GM04504 (cell line): ENCODE measurements around the gene SYTL5.

Experiments
- DNase-seq: peaks from one replicate; pipeline ENCODE4 v3.0.0-alpha.2; 2012; ENCODE audit warnings: low read depth

SYTL5 gene

GRCh38 chrX:38138900-38139299 is 132.5 kb downstream of the SYTL5 start:
- no peak for DNase-seq

DNA sequence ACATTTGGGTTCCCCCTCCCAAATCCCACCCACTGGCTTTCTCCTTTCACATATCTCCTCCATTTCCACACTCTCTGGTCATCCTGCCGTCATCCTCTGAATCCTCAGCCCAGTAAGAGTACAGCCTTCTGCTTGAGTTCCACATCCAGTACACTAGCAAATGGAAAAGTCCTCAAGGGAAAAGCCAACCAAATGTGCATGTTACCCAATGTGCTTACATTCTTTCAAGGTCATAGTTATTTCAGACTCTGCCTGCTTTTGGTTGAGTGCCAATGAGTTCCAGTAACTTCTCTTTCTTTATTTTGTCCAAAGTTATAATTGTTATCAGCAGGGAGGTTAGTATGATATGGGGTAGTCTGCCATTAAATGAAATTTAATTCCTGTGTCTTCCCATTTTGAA is 136.3 kb downstream of the SYTL5 start:
- DNase-seq, result no peak

- no peak for DNase-seq
Observed at GRCh38 chrX:38149016-38149415, 142.7 kb downstream of the SYTL5 start.

DNA sequence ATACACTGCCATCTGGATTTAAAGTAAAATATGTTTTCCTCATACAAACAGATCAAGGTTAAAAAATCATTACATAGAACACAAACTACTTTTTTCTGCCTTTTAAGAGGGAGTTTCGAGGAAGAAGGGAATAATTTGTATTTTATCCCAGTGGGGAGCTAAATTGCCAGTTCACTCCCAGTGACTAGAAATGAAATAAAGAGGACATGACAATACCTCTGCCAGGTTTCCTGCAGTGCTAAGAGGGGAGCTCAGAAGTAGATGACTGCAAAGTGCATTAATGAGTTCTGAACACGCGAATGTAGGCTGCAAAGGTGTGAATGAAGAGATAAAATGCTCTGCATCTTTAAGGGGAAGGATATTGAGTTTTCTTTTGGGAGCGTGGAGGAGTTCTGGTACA is 144.6 kb downstream of the SYTL5 start:
- no peak for DNase-seq

DNA sequence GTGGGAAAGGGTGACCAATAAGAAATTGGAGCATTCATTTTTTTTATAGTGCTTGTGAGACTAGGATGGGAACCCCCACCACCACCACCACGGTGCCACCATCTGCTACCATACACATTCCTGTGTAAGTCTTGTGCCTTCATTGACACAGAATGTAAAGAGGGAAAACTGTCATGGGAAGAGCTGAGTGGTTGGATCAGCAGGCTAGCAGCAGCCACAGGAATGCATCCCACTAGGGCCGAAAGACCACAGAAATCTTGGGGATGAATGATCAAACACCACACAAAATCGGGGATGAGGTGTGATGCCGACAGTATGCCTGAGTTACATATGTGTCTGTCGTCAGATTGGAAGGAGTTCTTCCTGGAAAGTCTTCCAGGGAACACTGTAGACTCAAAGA is 145.1 kb downstream of the SYTL5 start:
- no peak for DNase-seq

GRCh38 chrX:38154340-38154739 is 148.0 kb downstream of the SYTL5 start:
- no peak for DNase-seq

DNA sequence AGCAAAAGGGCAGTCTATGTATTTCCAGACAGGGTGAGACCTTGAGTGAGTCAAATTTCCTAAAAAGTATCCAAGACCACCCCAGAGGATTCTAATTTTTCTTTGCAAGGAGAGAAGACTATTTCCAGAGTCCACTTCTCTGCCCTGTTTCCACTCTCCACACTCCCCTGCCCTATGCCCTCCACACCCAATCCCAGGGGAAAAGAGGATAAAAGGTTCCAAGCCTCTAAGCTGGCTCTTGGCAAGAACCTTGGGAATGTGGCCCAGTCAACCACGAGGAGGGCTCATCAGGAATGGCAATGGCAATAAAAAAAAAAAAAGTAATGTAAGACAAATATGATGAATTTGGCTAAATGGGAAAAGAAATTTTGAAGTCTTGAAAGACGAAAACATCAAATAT is 148.5 kb downstream of the SYTL5 start:
- no peak for DNase-seq

GRCh38 chrX:38156838-38157237 is 150.5 kb downstream of the SYTL5 start:
- no peak for DNase-seq

- no peak for DNase-seq
Observed at GRCh38 chrX:38163193-38163592, 156.8 kb downstream of the SYTL5 start.

GRCh38 chrX:38165023-38165422 is 158.7 kb downstream of the SYTL5 start:
- no peak for DNase-seq

DNA sequence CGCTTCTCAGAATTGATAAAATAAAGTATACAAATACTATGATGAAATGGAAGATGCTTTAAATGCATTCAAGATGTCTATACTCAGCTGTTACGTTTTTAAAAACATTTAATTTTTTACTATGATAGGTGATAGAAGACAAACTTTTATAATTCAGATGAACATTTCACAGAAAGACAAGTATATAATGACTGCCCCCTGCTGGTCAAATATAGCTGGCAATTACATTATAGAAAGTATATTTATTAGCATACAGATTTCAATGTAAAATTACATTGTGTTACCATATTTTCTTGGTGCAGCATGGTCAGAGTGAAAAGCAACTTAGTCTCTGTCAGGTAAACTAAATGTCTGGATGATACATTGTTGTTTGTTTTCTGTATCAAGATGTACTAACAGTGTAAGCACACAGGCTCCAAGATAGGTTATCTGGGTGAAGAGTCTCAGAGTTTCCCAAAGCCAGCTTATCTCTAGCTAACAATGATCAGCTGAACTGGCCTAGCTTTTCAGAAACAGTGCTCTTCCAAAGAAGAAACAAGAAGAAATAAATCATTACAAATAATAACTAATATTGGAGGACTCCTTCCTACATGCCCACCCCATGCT is 160.2 kb downstream of the SYTL5 start:
- DNase-seq, result no peak

DNA sequence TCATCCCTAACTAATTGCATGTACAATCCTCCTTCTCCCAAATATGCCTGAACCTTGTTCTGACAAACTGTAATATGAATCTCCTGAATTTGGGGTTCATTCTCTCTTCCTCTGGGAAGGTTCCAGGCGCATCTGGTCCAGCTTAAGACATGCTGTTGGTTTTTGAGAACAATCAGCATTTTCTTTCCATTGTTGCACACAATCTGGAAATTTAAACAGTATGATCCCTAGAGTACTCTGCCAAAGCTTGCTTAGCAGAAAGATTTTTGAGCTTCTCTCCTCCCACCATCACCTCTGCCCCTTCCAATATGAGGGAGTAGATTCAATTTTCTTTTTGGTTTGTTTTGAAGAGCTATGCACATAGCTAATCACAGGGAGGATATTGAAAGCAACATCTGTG is 164.2 kb downstream of the SYTL5 start:
- DNase-seq, result no peak

DNA sequence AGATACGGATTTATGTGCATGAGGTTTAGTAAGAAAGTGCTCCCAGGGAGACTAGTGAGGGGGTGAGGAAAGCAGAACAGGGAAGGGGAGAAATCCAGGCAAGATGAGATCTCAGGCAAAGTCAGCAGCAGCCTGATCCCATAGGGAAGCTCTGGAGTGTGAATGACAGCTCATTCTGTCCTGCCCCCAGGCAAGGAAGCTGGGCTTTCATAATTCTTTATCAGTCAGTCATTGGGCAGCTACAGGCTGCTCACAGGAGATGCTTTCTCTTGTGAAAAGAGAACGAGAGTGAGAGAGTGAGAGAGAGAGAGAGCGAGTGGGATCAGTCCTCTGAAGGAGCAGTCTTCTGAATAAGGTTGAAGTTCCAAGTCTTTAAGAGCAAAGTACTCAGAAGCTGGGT is 166.2 kb downstream of the SYTL5 start:
- DNase-seq, result no peak

DNA sequence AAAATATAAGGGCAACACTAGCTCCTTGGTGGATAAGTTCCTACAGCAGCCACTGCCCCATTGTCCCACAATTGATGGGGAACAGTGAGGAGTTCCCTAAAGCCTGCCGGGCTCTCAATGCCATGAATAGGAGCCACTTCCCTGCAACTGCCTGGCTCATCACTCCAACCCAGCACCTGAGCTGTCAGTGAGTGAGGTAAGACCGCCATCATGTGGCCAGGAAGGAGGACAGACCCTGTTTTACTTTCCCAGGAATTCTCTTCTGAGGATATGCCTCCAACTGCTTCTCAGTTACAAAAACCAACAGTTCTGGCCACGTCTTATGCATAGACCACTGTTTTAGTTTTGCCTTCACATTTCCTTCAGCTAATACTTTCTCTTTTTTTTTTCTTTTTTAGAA is 168.8 kb downstream of the SYTL5 start:
- no peak for DNase-seq

DNA sequence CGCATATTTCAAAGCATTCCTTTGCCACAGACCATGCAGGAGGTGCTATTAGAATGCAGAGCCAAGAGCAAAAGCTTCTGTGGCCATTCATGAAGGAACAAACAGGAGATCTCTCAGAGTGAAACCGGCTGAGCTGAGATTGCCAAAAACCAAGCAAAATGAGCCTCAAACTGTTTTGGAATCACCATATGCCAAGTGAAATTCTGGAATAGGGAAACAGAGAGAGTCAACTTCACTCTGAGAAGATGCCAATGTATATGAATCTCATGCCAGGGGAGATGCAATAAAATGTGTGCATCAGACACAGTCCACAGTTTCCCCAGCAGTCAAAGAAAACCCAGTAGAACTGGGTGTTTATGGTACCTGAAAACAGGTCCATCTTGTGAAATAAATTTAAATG is 172.0 kb downstream of the SYTL5 start:
- DNase-seq, result no peak
